ENCODE measurements around the gene NAT14.
A peak's percentile ranks its signal among the peaks of the same experiment; 100 is the strongest.

NAT14 gene

DNA sequence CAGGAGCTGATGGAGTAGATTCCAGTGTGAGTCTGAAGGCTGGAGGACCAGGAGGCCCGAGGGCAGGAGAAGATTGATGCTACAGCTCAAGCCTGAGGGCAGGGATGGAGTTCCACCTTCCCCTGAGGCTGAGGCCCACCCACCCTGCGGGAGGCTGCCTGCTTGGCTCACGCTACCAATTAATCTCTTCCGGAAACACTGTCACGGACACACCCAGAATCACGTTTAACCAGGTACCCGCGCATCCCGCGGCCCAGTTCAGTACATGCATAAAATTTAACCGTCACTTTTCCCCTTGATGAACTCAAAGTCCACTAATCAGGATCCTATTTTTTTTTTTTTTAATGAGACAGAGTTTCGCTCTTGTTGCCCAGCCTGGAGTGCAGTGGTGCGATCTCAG lies 13.7 kb upstream of the NAT14 start:
- DNase-seq (ENCODE audit: low read depth in 2 of 2), result no peak

DNA sequence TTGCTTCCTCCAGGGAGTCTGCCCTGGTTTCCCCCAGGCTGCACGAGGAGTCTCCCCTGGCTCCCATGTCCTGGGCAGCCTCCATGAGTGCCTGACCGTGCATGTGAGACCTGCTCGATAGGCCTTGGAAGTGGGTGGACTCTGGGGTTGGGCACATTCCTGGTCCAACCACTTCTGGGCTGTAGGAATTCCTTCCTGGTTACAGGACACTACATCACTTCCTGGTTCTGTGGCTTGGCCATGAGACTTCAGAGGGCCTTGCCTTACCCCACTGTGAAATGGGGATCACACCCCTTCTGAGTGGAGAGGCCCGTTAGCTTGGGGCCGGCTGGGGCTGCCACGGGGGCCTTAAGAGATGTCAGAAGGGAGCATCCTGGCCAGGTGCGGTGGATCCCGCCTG lies 12.5 kb upstream of the NAT14 start:
- no peak for DNase-seq (ENCODE audit: low read depth in 2 of 2)

DNA sequence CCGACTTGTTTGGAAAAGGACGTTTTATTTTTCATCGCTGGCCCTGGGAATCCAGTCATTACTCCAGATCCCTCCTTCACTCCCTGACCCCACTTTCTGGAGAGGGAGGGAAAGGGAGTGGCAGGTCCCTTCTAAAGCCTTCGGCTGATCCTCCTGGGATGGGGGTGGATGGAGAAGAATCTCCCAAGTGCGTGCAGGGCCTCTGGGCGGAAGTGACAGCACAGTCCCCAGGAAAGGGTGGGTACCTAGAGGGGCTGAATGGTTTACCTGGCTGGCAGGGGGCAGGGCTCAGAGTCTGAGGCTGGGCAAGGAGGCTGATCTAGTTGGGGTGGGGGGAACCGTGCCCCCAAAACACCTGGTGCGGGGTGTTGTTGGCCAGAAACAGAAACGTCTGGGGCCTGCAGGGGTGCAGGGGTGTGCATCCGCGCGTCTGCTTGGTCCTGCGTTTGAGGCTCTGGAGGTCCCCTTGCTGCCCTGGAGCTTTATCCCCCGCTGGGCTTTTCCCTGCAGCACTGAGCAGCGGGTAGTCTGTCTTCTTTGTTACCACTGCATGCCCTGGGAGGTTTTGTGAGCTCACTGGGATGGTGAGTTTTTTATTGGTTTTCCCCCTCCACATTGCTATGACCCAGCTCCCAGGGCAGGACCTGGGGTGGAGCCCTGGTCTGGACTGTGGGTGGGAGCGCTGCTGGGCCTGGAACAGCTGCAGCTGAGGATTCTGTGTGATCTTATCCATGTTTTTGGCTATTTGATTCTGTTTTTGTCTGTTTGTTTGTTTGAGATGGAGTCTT lies 11.6 kb upstream of the NAT14 start:
- DNase-seq (ENCODE audit: low read depth in 2 of 2), result no peak

DNA sequence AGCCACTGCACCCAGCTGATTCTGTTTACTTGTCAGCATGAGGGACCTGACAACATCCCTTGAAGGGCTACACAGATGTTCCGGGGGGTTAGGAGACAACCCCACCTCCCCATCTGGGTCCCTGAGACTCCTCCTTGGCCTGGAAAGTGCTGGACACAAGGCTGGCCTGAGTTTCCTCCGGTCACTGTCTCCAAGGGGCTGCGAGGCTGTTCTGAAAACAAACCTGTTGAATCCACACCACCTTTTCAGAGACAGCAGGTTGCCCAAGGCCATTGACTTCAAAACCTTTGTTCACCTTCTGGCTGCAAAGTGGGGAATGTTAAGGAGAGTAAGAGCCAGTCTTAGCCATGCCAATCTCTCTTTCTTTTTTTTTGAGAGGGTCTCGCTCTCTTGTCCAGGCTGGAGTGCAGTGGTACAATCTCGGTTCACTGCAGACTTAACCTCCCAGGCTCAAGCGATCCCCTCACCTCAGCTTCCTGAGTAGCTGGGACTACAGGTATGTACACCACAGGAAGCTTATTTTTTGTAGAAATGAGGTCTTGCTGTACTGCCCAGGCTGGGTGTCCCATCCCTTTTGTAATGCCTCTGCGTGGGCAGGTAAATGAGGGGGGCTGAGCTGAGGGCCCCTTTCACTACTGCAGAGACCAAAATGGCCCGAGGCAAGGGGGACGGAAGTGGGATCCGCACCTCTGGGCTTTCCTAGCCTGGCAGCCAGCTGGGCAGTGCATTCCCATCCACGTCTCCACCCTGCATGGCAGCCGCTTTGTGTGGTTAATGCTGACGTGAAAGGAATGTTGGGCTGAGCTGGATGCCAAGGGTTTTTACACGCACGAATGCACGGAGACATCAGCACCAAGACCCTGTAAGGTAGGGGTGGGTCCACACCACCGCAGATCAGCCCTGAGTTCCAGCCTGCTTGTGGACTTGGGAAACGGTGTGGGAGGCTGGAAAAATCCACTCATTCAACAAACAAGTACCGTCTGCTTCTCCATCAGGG lies 10.4 kb upstream of the NAT14 start:
- no peak for DNase-seq (ENCODE audit: low read depth in 2 of 2)

DNA sequence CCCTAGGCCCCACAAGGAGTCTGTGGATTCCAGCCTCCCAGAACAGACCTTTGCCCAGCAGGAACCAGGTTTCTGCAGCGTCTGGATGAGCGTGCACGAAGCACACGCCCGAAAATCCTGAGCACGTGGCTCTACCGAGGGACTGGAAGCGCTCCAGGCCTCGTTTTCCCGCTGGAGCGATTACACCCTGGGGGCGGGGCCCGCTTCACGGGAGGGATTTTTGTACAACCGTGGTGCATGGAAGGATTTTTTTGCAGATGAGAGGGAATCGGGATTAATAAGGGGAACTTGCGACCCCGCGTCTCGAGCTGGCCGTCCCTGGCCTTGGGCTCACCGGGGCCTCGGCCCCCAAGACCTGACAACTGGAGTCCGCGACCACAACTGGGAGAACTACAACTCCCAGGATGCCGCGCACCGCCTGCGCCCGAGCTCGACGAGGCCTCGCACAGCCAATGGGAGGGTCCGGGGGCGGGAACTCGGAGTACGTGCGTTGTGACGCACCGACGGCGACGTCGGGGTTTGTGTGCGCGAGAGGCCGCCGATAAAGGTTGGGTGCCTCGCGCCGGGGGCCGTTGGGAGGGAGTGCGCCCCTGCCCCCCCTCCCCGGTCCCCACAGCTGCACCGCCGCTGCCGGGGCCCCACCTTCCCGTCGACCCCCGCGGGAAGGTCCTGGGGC lies 8.8 kb upstream of the NAT14 start, which contains the start of gene ZNF628:
Gene ZNF628 (plus strand): TSS at position 518 of the 676 bp plus-strand sequence. CDS start 3,294 bp downstream, outside the sequence.
- DNase-seq (ENCODE audit: low read depth in 2 of 2), result peak; percentile 93 to 97

DNA sequence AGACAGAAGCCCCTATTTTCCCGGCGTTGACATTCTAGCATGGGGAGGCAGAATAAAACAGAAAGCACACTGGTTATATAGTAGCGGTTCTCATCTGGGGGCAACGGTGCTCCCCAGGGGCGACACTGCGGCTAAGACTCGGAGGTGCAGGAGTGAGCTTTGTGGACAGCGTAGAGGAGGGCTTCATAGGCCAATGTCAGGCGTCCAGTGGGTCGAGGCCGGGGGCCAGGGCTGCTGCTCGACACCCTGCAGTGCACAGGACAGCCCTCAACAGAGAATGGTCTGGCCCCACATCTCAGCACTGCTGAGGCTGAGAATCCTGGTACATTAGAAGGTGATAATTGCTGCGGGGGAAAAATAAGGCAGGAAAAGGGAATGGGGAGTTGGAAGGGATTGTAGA lies 7.1 kb upstream of the NAT14 start:
- no peak for DNase-seq (ENCODE audit: low read depth in 2 of 2)

DNA sequence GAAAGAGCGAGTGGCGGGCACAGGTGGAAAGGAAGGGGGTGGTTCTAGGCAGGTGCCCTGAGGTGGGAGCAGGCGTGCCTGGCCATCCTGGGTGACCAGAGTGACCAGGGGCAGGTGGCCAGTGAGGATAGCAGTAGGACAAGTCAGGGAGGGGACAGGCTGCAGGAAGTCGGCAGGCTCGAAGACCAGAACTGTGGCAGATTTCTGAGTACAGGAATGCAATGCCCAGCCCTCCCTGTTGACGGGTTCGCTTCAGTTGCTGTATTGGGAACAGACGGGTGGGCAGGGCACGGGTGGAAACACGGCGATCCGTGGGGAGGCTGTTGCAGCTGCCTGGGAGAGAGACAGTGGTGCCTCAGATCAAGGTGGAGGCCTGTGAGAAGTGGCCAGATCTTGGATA lies 6.6 kb upstream of the NAT14 start:
- no peak for DNase-seq (ENCODE audit: low read depth in 2 of 2)

DNA sequence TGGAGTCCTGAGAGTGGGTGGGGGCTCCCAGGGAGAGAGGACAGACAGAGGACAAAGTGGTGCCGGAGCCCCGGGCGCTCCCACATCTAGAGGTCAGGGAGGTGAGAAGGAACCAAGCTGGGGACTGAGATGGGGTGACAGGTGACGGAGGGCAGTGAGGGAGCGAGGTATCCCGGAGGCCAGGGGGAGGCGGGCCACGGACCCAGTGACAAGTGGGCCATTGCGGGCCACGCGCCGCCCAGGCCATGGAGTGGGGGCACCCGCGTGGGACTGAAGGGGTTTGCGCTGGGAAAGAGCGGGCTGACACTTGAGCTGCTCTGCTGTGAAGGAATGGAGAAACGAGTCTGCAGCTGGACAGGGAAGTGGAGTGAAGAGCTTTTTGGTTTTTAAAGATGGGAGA lies 5.9 kb upstream of the NAT14 start:
- DNase-seq (ENCODE audit: low read depth in 2 of 2), result no peak

DNA sequence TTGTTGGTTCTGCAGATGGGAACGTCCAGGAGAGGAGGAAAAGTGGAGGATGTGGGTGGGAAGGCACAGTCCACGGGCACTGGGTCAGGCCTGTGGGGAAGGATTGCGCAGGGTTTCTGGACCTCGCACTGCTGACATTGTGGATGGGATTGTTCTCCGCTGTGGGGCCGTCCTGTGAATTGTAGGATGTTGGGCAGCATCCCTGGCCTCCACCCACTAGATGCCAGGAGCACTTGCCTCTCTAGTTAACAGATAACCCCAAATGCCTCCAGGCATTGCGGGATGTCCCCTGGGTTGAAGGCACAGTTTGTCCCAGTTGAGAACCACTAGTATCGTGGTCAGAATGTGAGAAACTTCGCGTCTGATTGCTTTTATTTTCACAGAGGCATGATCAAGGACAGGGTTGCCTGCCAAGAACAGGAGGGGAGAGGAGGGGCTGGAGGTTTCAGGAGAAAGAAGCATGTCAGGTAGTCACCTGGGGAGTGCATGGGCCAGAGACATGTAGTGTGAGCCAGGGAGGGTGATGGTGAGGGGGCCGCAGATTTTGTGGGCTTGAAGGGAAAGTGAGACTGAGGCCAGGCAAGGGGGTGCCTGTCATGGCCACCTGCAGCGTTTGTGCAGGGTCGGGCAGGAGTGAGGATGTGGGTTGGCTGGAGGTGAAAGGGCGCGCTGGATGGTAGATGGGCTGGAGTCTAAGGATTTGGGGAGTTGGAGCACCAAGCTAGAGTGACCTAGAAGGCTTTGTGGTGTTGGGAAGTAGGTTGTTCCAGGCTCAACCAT lies 5.3 kb upstream of the NAT14 start:
- no peak for DNase-seq (ENCODE audit: low read depth in 2 of 2)

DNA sequence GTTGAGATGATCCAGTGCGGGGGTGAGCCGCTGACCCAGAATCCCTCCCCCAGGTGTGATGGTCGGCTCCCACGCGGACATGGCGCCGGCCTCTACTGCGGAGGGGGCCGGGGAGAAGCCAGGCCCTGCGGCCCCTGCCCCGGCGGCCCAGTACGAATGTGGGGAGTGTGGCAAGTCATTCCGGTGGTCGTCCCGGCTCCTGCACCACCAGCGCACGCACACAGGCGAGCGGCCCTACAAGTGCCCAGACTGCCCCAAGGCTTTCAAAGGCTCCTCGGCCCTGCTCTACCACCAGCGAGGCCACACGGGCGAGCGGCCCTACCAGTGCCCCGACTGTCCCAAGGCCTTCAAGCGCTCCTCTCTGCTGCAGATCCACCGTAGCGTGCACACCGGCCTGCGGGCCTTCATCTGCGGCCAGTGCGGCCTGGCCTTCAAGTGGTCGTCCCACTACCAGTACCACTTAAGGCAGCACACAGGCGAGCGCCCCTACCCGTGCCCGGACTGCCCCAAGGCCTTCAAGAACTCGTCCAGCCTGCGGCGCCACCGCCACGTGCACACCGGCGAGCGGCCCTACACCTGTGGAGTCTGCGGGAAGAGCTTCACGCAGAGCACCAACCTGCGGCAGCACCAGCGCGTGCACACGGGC lies 3.7 kb upstream of the NAT14 start:
- DNase-seq (ENCODE audit: low read depth in 2 of 2), result no peak

DNA sequence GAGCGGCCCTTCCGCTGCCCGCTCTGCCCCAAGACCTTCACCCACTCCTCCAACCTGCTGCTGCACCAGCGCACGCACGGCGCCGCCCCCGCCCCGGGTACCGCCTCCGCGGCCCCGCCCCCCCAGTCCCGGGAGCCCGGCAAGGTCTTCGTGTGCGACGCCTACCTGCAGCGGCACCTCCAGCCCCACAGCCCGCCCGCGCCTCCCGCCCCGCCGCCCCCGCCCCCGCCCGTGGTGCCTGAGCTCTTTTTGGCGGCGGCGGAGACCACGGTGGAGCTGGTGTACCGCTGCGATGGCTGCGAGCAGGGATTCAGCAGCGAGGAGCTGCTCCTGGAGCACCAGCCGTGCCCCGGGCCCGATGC lies 3.2 kb upstream of the NAT14 start:
- DNase-seq (ENCODE audit: low read depth in 2 of 2), result no peak

DNA sequence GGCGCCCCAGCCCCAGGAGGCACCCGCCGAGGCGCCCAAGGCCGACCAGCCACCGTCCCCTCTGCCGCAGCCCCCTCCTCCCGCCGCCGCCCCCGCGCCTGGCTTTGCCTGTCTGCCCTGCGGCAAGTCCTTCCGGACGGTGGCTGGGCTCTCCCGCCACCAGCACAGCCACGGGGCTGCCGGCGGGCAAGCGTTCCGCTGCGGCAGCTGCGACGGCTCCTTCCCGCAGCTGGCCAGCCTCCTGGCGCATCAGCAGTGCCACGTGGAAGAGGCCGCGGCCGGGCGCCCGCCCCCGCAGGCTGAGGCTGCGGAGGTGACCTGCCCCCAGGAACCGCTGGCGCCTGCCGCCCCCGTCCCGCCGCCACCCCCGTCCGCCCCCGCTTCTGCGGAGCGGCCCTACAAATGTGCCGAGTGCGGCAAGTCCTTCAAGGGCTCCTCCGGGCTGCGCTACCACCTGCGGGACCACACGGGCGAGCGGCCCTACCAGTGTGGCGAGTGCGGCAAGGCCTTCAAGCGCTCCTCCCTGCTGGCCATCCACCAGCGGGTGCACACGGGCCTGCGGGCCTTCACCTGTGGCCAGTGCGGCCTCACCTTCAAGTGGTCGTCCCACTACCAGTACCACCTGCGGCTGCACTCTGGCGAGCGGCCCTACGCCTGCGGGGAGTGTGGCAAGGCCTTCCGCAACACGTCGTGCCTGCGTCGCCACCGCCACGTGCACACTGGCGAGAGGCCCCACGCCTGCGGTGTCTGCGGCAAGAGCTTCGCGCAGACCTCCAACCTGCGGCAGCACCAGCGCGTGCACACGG lies 2.6 kb upstream of the NAT14 start:
- DNase-seq (ENCODE audit: low read depth in 2 of 2), result no peak

DNA sequence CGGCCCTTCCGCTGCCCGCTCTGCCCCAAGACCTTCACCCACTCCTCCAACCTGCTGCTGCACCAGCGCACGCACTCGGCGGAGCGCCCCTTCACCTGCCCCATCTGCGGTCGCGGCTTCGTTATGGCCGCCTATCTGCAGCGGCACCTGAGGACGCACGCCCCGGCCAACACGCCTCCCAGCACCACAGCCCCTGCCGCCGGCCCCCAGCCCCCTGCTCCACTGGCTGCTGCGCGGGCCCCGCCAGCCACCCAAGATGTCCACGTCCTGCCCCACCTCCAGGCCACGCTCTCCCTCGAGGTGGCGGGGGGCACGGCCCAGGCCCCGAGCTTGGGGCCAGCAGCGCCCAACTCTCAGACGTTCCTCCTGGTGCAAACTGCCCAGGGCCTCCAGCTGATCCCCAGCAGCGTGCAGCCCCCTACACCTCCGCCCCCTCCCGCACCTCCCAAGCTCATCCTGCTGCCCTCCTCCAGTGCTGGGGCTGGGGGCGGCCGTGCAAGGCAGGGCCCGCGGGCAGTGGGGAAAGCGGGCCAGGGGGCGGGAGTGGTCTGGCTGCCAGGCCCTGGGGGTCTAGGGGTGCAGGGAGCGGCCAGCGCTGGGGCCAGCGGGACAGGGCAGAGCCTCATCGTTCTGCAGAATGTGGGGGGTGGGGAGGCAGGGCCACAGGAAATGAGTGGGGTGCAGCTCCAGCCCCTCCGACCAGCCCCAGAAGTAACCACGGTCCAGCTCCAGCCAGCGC lies 1.9 kb upstream of the NAT14 start:
- DNase-seq (ENCODE audit: low read depth in 2 of 2), result no peak

DNA sequence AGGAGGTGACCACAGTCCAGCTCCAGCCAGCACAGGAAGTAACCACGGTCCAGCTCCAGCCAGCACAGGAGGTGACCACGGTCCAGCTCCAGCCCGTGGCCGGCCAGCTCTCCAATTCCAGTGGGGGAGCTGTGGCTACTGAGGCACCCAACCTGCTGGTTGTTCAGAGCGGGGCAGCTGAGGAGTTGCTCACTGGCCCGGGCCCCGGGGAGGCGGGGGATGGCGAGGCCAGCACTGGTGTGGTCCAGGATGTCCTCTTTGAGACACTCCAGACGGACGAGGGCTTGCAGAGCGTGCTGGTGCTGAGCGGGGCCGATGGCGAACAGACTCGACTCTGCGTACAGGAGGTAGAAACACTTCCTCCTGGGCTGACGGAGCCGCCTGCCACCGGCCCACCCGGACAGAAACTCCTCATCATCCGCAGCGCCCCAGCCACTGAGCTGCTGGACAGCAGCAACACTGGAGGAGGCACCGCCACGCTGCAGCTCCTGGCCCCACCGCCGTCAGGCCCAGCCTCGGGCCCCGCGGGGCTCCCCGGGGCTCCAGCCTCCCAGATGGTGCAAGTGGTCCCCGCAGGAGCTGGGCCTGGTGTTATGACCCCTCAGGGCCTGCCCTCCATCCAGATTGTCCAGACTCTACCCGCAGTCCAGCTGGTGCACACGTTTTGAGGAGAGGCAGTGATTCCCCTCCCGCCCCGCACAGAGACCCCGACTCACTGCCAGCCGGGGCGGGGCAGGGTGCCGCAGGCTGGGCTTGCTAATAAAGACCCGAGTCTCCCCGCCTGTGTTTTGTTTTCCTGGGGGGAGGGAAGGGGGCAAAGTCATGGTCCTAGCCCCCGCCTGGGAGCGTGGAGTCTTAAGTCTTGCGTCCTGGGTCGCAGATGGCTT lies 1.0 kb upstream of the NAT14 start:
- DNase-seq (ENCODE audit: low read depth in 2 of 2), result no peak

DNA sequence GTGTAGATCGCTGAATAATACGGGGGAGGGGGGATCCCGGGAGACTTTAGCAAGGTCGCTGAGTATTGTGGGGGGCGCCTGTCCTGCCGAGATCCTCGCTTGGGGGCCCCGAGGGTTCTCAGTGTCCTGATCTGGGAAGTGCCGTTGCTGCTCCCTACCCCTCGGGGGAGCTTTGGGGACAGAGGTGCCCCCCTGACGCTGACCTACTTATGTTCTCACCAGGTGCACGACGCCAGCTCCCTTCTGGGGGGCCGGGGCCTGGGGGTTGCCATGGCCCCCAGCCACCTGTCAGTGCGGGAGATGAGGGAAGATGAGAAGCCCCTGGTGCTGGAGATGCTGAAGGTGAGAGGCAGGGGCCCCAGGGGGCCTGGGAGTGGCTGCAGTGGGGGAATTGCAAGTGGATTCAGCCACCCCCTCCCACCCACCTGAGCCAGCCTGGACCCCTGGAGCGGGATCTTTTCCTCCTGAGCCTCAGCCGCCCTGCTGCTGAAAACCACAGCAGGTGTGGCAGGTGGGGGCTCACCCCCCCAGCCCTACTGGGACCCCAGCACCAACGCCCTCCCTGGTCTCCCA lies 537 bp downstream of the NAT14 start:
- DNase-seq (ENCODE audit: low read depth in 2 of 2), result no peak

DNA sequence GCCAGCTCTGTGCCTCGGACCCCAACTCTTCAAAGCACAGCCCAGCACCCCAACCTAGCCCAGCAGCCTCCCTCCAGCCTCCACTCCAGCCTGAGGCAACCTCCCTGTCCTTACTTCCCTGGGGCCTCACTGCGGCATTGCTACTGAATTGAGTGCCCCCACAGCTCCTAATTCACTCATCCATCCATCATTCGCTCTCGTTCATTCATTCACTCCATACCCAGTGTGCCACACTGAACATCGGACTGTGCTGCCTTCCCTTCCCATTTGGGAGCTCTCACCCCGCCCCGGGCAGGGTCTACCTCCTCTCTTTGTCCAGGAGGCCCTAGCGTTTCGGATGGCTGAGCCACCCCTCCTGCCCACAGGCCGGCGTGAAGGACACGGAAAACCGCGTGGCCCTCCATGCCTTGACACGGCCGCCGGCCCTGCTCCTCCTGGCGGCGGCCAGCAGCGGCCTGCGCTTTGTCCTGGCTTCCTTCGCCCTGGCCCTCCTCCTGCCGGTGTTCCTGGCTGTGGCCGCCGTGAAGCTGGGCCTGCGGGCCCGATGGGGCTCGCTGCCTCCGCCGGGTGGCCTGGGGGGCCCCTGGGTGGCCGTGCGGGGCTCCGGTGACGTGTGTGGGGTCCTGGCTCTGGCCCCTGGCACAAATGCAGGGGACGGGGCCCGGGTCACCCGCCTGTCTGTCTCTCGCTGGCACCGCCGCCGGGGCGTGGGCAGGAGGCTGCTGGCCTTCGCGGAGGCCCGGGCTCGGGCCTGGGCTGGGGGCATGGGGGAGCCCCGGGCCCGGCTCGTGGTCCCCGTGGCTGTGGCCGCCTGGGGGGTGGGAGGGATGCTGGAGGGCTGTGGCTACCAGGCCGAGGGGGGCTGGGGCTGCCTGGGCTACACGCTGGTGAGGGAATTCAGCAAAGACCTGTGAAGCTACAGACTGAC lies 1.3 kb downstream of the NAT14 start:
- DNase-seq (ENCODE audit: low read depth in 2 of 2), result no peak
